GM12892 (cell line): Measurements from ENCODE around the gene WDFY3.

Experiments used
- POLR2A ChIP-seq: IDR thresholded peaks from 2 replicates; pipeline ENCODE4 v1.6.1; 2011; ENCODE audit warnings: low read depth, low read length, control low read depth
- POLR2AphosphoS5 ChIP-seq: IDR thresholded peaks from 2 replicates; pipeline ENCODE4 v1.6.1; 2011; ENCODE audit warnings: low read depth, low read length, control low read depth
- TAF1 ChIP-seq: IDR thresholded peaks from 2 replicates; pipeline ENCODE4 v1.6.1; 2011; ENCODE audit warnings: low read depth, mild to moderate bottlenecking, control low read depth, low read length, borderline replicate concordance

- no peak for TF ChIP-seq POLR2AphosphoS5
- no peak for TF ChIP-seq TAF1
- TF ChIP-seq POLR2A: no peak
Observed at GRCh38 chr4:84622959-84623358, 343.5 kb downstream of the WDFY3 start.
